Body of pancreas (tissue), 4 donors: ENCODE results near the gene KRT72.

Experiments used
- POLR2A ChIP-seq, 3 donors: fragments of 450-650 bp; IDR thresholded peaks; one replicate each; pipeline ENCODE4 v1.6.1; 2016; ENCODE audit warnings: antibody characterized with exemption in 3 of 3, mild to moderate bottlenecking in 2 of 3
- TF ChIP-seq, protein P1 (sequence below), 7 experiments: fragments of 450-650 bp in 4 of 7; fragments of 200-600 bp in 3 of 7; sonication (generic) in 3 of 7; IDR thresholded peaks; one replicate each; pipeline ENCODE4 v1.5.1; 2016 to 2019; ENCODE audit warnings: antibody characterized with exemption in 7 of 7

GRCh38 chr12:52581481-52581880, 19.8 kb downstream of the KRT72 start:
- TF ChIP-seq, protein P1, sequence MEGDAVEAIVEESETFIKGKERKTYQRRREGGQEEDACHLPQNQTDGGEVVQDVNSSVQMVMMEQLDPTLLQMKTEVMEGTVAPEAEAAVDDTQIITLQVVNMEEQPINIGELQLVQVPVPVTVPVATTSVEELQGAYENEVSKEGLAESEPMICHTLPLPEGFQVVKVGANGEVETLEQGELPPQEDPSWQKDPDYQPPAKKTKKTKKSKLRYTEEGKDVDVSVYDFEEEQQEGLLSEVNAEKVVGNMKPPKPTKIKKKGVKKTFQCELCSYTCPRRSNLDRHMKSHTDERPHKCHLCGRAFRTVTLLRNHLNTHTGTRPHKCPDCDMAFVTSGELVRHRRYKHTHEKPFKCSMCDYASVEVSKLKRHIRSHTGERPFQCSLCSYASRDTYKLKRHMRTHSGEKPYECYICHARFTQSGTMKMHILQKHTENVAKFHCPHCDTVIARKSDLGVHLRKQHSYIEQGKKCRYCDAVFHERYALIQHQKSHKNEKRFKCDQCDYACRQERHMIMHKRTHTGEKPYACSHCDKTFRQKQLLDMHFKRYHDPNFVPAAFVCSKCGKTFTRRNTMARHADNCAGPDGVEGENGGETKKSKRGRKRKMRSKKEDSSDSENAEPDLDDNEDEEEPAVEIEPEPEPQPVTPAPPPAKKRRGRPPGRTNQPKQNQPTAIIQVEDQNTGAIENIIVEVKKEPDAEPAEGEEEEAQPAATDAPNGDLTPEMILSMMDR (IDR thresholded peaks at IDR 0.05): no peak
- no peak for TF ChIP-seq POLR2A (IDR thresholded peaks at IDR 0.05)
